ENCODE results near the gene ZNF512B.

- TF ChIP-seq, protein P1, sequence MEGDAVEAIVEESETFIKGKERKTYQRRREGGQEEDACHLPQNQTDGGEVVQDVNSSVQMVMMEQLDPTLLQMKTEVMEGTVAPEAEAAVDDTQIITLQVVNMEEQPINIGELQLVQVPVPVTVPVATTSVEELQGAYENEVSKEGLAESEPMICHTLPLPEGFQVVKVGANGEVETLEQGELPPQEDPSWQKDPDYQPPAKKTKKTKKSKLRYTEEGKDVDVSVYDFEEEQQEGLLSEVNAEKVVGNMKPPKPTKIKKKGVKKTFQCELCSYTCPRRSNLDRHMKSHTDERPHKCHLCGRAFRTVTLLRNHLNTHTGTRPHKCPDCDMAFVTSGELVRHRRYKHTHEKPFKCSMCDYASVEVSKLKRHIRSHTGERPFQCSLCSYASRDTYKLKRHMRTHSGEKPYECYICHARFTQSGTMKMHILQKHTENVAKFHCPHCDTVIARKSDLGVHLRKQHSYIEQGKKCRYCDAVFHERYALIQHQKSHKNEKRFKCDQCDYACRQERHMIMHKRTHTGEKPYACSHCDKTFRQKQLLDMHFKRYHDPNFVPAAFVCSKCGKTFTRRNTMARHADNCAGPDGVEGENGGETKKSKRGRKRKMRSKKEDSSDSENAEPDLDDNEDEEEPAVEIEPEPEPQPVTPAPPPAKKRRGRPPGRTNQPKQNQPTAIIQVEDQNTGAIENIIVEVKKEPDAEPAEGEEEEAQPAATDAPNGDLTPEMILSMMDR (IDR thresholded peaks at IDR 0.05) = no peak
- no peak for TF ChIP-seq EZH2 (IDR thresholded peaks at IDR 0.05; ENCODE audit: borderline replicate concordance, insufficient read depth, low read depth, low read length, poor library complexity, severe bottlenecking)
These were observed 17.6 kb downstream of the ZNF512B start for GRCh38 chr20:63952210-63952535.

Measured in B cell (primary cell).